ENCODE data around the gene RNF125.
A peak's percentile ranks its signal among the peaks of the same experiment; 100 is the strongest.
"Not testable (repeated sequence)": the region's sequence is repeated elsewhere in the genome, so short reads cannot be mapped to it uniquely, and the experiment has no call there.

Gene RNF125

GRCh38 chr18:32026491-32027086 lies 8.0 kb downstream of the RNF125 start:
- DNase-seq, result no peak

- DNase-seq, result no peak
These were observed 10.9 kb downstream of the RNF125 start for GRCh38 chr18:32029558-32029957.

- DNase-seq, result no peak
These were observed 14.0 kb downstream of the RNF125 start for GRCh38 chr18:32032609-32033008.

GRCh38 chr18:32036506-32037180 lies 18.0 kb downstream of the RNF125 start:
- no peak for DNase-seq

- DNase-seq, result no peak
These were observed 19.0 kb downstream of the RNF125 start for GRCh38 chr18:32037616-32038015.

GRCh38 chr18:32040936-32041335 lies 22.3 kb downstream of the RNF125 start:
- no peak for DNase-seq

- DNase-seq, result no peak
These were observed 23.7 kb downstream of the RNF125 start for GRCh38 chr18:32042337-32042736.

GRCh38 chr18:32048507-32049091 lies 30.0 kb downstream of the RNF125 start:
- peak; percentile 11 for DNase-seq

- peak; percentile 33 for DNase-seq
These were observed 31.0 kb downstream of the RNF125 start for GRCh38 chr18:32049393-32050171.

- peak; percentile 19 for DNase-seq
These were observed 38.2 kb downstream of the RNF125 start for GRCh38 chr18:32056613-32057358.

- no peak for DNase-seq
These were observed 39.1 kb downstream of the RNF125 start for GRCh38 chr18:32057624-32058165.

- no peak for DNase-seq
These were observed 41.4 kb downstream of the RNF125 start for GRCh38 chr18:32060026-32060425.

GRCh38 chr18:32067375-32068167 lies 48.9 kb downstream of the RNF125 start:
- no peak for DNase-seq

- peak; percentile 37 for DNase-seq
These were observed 53.7 kb downstream of the RNF125 start for GRCh38 chr18:32072321-32072720.

GRCh38 chr18:32074206-32074605 lies 55.6 kb downstream of the RNF125 start:
- no peak for DNase-seq

GRCh38 chr18:32078845-32079244 lies 60.2 kb downstream of the RNF125 start:
- no peak for DNase-seq

- DNase-seq, result no peak
These were observed 63.3 kb downstream of the RNF125 start for GRCh38 chr18:32081881-32082280.

- no peak for DNase-seq
These were observed 65.2 kb downstream of the RNF125 start for GRCh38 chr18:32083781-32084180.

GRCh38 chr18:32086881-32087280 lies 68.3 kb downstream of the RNF125 start:
- no peak for DNase-seq

- DNase-seq, result not testable (repeated sequence)
These were observed 72.2 kb downstream of the RNF125 start for GRCh38 chr18:32090831-32091230.

- DNase-seq, result no peak
These were observed 72.7 kb downstream of the RNF125 start for GRCh38 chr18:32091325-32091723.
